H9 (cell line): ENCODE results near the gene SOD1. TPM values are rescaled to one million over a fixed set of nuclear protein-coding genes. Genes with fewer than 3 reads are reported as not detected.

Experiments
- DNase-seq: peaks from one replicate; pipeline ENCODE4 v3.0.0-alpha.2; 2017
- H2AFZ ChIP-seq: one replicate; pipeline ENCODE4 v1.6.1; 2013; ENCODE audit warnings: mild to moderate bottlenecking, low read length, control low read depth, moderate library complexity
- H2AK5ac ChIP-seq: 2 replicates; pipeline ENCODE4 v1.6.1; 2013; ENCODE audit warnings: low read length, control low read depth, mixed read lengths; ENCODE audit not compliant: insufficient read length
- H2BK120ac ChIP-seq: one replicate; pipeline ENCODE4 v1.6.1; 2013; ENCODE audit warnings: low read depth, mild to moderate bottlenecking, low read length, control low read depth, inconsistent platforms; ENCODE audit not compliant: poor library complexity, severe bottlenecking
- H2BK12ac ChIP-seq: 2 replicates; pipeline ENCODE4 v1.6.1; 2013; ENCODE audit warnings: low read length, control low read depth, mixed read lengths, low read depth; ENCODE audit not compliant: insufficient read length
- H2BK15ac ChIP-seq: 2 replicates; pipeline ENCODE4 v1.6.1; 2013; ENCODE audit warnings: low read depth, low read length, control low read depth
- H2BK20ac ChIP-seq: one replicate; pipeline ENCODE4 v1.6.1; 2013; ENCODE audit warnings: low read depth, mild to moderate bottlenecking, low read length, control low read depth, inconsistent platforms; ENCODE audit not compliant: poor library complexity, severe bottlenecking
- H2BK5ac ChIP-seq: 2 replicates; pipeline ENCODE4 v1.6.1; 2013; ENCODE audit warnings: low read length, control low read depth, mixed read lengths; ENCODE audit not compliant: insufficient read length
- H3K14ac ChIP-seq: 2 replicates; pipeline ENCODE4 v1.6.1; 2013; ENCODE audit warnings: low read length, control low read depth; ENCODE audit not compliant: insufficient read depth
- H3K18ac ChIP-seq: 2 replicates; pipeline ENCODE4 v1.6.1; 2013; ENCODE audit warnings: low read depth, mild to moderate bottlenecking, mixed read lengths, low read length, control low read depth; ENCODE audit not compliant: insufficient read length
- H3K23ac ChIP-seq: 2 replicates; pipeline ENCODE4 v1.6.1; 2013; ENCODE audit warnings: low read length, control low read depth, mixed read lengths, low read depth; ENCODE audit not compliant: insufficient read length
- H3K23me2 ChIP-seq: 2 replicates; pipeline ENCODE4 v1.6.1; 2013; ENCODE audit warnings: low read depth, mild to moderate bottlenecking, mixed read lengths, low read length, control low read depth; ENCODE audit not compliant: insufficient read length, poor library complexity, severe bottlenecking
- H3K27ac ChIP-seq: 2 replicates; pipeline ENCODE4 v1.5.1; 2013; ENCODE audit warnings: low read length, control low read depth, mixed read lengths, low read depth; ENCODE audit not compliant: insufficient read length
- H3K27me3 ChIP-seq: 2 replicates; pipeline ENCODE4 v1.6.1; 2013; ENCODE audit warnings: low read length, control low read depth, inconsistent platforms; ENCODE audit not compliant: insufficient read depth
- H3K4ac ChIP-seq: 2 replicates; pipeline ENCODE4 v1.6.1; 2013; ENCODE audit warnings: low read depth, mild to moderate bottlenecking, control low read depth, inconsistent platforms, low read length, moderate library complexity
- H3K4me1 ChIP-seq: 2 replicates; pipeline ENCODE4 v1.6.1; 2013; ENCODE audit warnings: low read length, control low read depth, inconsistent platforms; ENCODE audit not compliant: insufficient read depth
- H3K4me2 ChIP-seq: 2 replicates; pipeline ENCODE4 v1.6.1; 2013; ENCODE audit warnings: low read length, control low read depth, mixed read lengths; ENCODE audit not compliant: insufficient read length, insufficient read depth
- H3K56ac ChIP-seq: 2 replicates; pipeline ENCODE4 v1.6.1; 2013; ENCODE audit warnings: low read depth, mild to moderate bottlenecking, mixed read lengths, low read length, control low read depth; ENCODE audit not compliant: insufficient read length
- H3K79me1 ChIP-seq: 2 replicates; pipeline ENCODE4 v1.6.1; 2013; ENCODE audit warnings: low read depth, mild to moderate bottlenecking, moderate library complexity, low read length, control low read depth, inconsistent platforms; ENCODE audit not compliant: insufficient read depth, poor library complexity, severe bottlenecking
- H3K79me2 ChIP-seq: 2 replicates; pipeline ENCODE4 v1.6.1; 2013; ENCODE audit warnings: low read length, control low read depth, inconsistent platforms; ENCODE audit not compliant: insufficient read depth
- H3K9ac ChIP-seq: 2 replicates; pipeline ENCODE4 v1.6.1; 2013; ENCODE audit warnings: low read length, control low read depth, mixed read lengths; ENCODE audit not compliant: insufficient read length; ENCODE audit errors: extremely low read depth
- H3K9me3 ChIP-seq: one replicate; pipeline ENCODE4 v1.6.1; 2013; ENCODE audit warnings: low read depth, low read length, inconsistent platforms; ENCODE audit not compliant: control insufficient read depth
- H3T11ph ChIP-seq: one replicate; pipeline ENCODE4 v1.6.1; 2013; ENCODE audit warnings: mild to moderate bottlenecking, low read length, control low read depth, inconsistent platforms
- H4K20me1 ChIP-seq: one replicate; pipeline ENCODE4 v1.6.1; 2013; ENCODE audit not compliant: control insufficient read depth, insufficient read length, insufficient read depth
- H4K5ac ChIP-seq: 2 replicates; pipeline ENCODE4 v1.6.1; 2013; ENCODE audit warnings: low read depth, mild to moderate bottlenecking, mixed read lengths, low read length, control low read depth; ENCODE audit not compliant: insufficient read length
- H4K8ac ChIP-seq: replicated peaks from 2 replicates; pipeline ENCODE4 v1.6.1; 2013; ENCODE audit warnings: low read length, control low read depth, mixed read lengths, low read depth; ENCODE audit not compliant: insufficient read length
- H4K91ac ChIP-seq: 2 replicates; pipeline ENCODE4 v1.6.1; 2013; ENCODE audit warnings: low read depth, mild to moderate bottlenecking, moderate library complexity, mixed read lengths, low read length, control low read depth; ENCODE audit not compliant: insufficient read length
- H3K27ac Mint-ChIP-seq, 3 experiments: 2 replicates in 2 of 3; 3 replicates in 1 of 3; pipeline ENCODE4 v1.8.0; 2020 to 2021; ENCODE audit warnings: mixed read lengths in 3 of 3, mild to moderate bottlenecking in 1 of 3, moderate library complexity in 1 of 3
- H3K27me3 Mint-ChIP-seq: 2 replicates; pipeline ENCODE4 v1.8.0; 2021; ENCODE audit warnings: low read depth, mild to moderate bottlenecking, moderate library complexity, mixed read lengths
- H3K36me3 Mint-ChIP-seq, 3 experiments: 2 replicates in 2 of 3; 3 replicates in 1 of 3; pipeline ENCODE4 v1.8.0; 2020 to 2021; ENCODE audit warnings: low read depth in 3 of 3, mixed read lengths in 3 of 3; ENCODE audit not compliant: insufficient read depth in 1 of 3
- H3K4me1 Mint-ChIP-seq, 2 experiments: 2 replicates each; pipeline ENCODE4 v1.8.0; 2020; ENCODE audit warnings: mixed read lengths in 2 of 2
- H3K4me3 Mint-ChIP-seq, 2 experiments: 2 replicates in 1 of 2; 3 replicates in 1 of 2; pipeline ENCODE4 v1.8.0; 2020 to 2021; ENCODE audit warnings: mild to moderate bottlenecking in 2 of 2, mixed read lengths in 2 of 2, moderate library complexity in 1 of 2
- H3K9me3 Mint-ChIP-seq, 2 experiments: 2 replicates in 1 of 2; 3 replicates in 1 of 2; pipeline ENCODE4 v1.8.0; 2020; ENCODE audit warnings: mild to moderate bottlenecking in 2 of 2, mixed read lengths in 2 of 2, moderate library complexity in 1 of 2
- CTCF ChIP-seq: fragments of 200-600 bp; sonication (generic); conservative IDR thresholded peaks from 3 replicates; pipeline ENCODE4 v1.8.0; 2021; ENCODE audit warnings: antibody characterized with exemption, mild to moderate bottlenecking
- WGBS: extraction: QIAGEN DNeasy Blood & Tissue Kit; methylation state at CpG from one replicate; pipeline ENCODE4 v1.1.7; 2013; ENCODE audit warnings: missing lambda C conversion rate, low lambda C conversion rate, mixed read lengths; ENCODE audit not compliant: insufficient read length; ENCODE audit errors: extremely low coverage; 5-methylcytosine and 5-hydroxymethylcytosine counted together
- total RNA-seq: library from RNA; stranded (reverse); gene quantifications from 2 replicates; pipeline ENCODE4 v1.2.1, GENCODE V29; 2021

SOD1 gene
- total RNA-seq, 1 experiment from 2014 or later = 201 TPM

GRCh38 chr21:31656199-31657095 is 3.0 kb upstream of the SOD1 start:
- no peak overlapping the region for H3K27ac ChIP-seq
- H3K23me2 ChIP-seq = peaks cover 4% of the 10 kb centered on the region
- Mint-ChIP-seq H3K27ac (no peak overlapping the region; a peak in 1 of 7 replicates), H3K4me3 (no peak overlapping the region), H3K36me3 (peaks cover 5 to 10% (median 10%) of the 10 kb centered on the region in 3 experiments), H3K4me1 (peaks cover 13 to 16% of the 10 kb centered on the region in 2 experiments), H3K9me3 (peaks cover 0 to 3% of the 10 kb centered on the region in 2 experiments; a peak in 1 of 5 replicates), H3K27me3 (peaks cover 2% of the 10 kb centered on the region; the same call in 1 of the 2 replicates)
- no peak overlapping the region for H3K18ac ChIP-seq
- peaks cover 8% of the 10 kb centered on the region; the same call in 1 of the 2 replicates for H3K79me2 ChIP-seq
- H3K56ac ChIP-seq = no peak overlapping the region
- no peak overlapping the region for H4K5ac ChIP-seq
- no peak for DNase-seq
- H2BK120ac ChIP-seq = no peak overlapping the region
- no peak overlapping the region for H3K14ac ChIP-seq
- H2AFZ ChIP-seq = no peak overlapping the region
- WGBS = no CpG with 5 or more reads among the region's 13 CpGs
- H3K27me3 ChIP-seq = no peaks in the 10 kb centered on the region
- no peak overlapping the region for H4K8ac ChIP-seq
- H3K4me1 ChIP-seq = no peaks in the 10 kb centered on the region
- no peaks in the 10 kb centered on the region for H3K79me1 ChIP-seq
- H3K9ac ChIP-seq = no peak overlapping the region
- H2BK15ac ChIP-seq = no peak overlapping the region
- no peaks in the 10 kb centered on the region for H3K9me3 ChIP-seq
- H3T11ph ChIP-seq = no peak overlapping the region
- no peak overlapping the region for H3K4ac ChIP-seq
- H2BK12ac ChIP-seq = no peak overlapping the region
- no peak overlapping the region for H2BK5ac ChIP-seq
- no peaks in the 10 kb centered on the region for H4K20me1 ChIP-seq
- H3K4me2 ChIP-seq = no peak overlapping the region
- TF ChIP-seq CTCF = no peak
- H2AK5ac ChIP-seq = no peak overlapping the region
- no peak overlapping the region for H3K23ac ChIP-seq
- H2BK20ac ChIP-seq = no peak overlapping the region
- no peak overlapping the region for H4K91ac ChIP-seq
